ENCODE data around the gene MDN1.

- TF ChIP-seq CTCF (IDR thresholded peaks at IDR 0.05): no peak
- no peak for TF ChIP-seq POLR2A (IDR thresholded peaks at IDR 0.05)
Measured at GRCh38 chr6:89792881-89793280, 26.7 kb downstream of the MDN1 start.
